Measurements from ENCODE around the gene SEC63. TPM values are rescaled to one million over a fixed set of nuclear protein-coding genes. Genes with fewer than 3 reads are reported as not detected.
A peak's percentile ranks its signal among the peaks of the same experiment; 100 is the strongest.

Gene SEC63
- total and polyA plus RNA-seq, 12 donors = 23.8 to 190 (median 64.1) TPM

- no peak for DNase-seq
- 77 to 86% (median 84%) methylated on average over 5 of the region's 5 CpGs for WGBS, 4 donors
- TF ChIP-seq, protein P1, sequence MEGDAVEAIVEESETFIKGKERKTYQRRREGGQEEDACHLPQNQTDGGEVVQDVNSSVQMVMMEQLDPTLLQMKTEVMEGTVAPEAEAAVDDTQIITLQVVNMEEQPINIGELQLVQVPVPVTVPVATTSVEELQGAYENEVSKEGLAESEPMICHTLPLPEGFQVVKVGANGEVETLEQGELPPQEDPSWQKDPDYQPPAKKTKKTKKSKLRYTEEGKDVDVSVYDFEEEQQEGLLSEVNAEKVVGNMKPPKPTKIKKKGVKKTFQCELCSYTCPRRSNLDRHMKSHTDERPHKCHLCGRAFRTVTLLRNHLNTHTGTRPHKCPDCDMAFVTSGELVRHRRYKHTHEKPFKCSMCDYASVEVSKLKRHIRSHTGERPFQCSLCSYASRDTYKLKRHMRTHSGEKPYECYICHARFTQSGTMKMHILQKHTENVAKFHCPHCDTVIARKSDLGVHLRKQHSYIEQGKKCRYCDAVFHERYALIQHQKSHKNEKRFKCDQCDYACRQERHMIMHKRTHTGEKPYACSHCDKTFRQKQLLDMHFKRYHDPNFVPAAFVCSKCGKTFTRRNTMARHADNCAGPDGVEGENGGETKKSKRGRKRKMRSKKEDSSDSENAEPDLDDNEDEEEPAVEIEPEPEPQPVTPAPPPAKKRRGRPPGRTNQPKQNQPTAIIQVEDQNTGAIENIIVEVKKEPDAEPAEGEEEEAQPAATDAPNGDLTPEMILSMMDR (IDR thresholded peaks at IDR 0.05) = no peak
- no peak for TF ChIP-seq POLR2A (IDR thresholded peaks at IDR 0.05)
- no peaks in the 10 kb centered on the region for H3K36me3 ChIP-seq (replicated peaks in 1 of 2)
- H3K27ac ChIP-seq = no peak overlapping the region
- intact Hi-C loops (cut with DNase I) = no loop called here
- H3K4me3 ChIP-seq = no peak overlapping the region
- no peaks in the 10 kb centered on the region for H3K4me1 ChIP-seq (replicated peaks in 1 of 2)
- H3K9me3 ChIP-seq (replicated peaks in 1 of 3) = no peaks in the 10 kb centered on the region
- peaks cover 4% of the 10 kb centered on the region for H3K27me3 ChIP-seq
These were observed 136.4 kb downstream of the SEC63 start for GRCh38 chr6:107821591-107821990.

- Histone ChIP-seq H3K36me3 (replicated peaks in 1 of 2) (no peaks in the 10 kb centered on the region), H3K27me3 (peaks cover 4% of the 10 kb centered on the region), H3K4me3 (no peak overlapping the region), H3K27ac (no peak overlapping the region), H3K9me3 (replicated peaks in 1 of 3) (no peaks in the 10 kb centered on the region), H3K4me1 (replicated peaks in 1 of 2) (no peaks in the 10 kb centered on the region)
- intact Hi-C loops (cut with DNase I) = no loop called here
- 40 to 44% (median 43%) methylated on average over 14 to 17 of the region's 17 CpGs for WGBS, 4 donors
- TF ChIP-seq, protein P1 (IDR thresholded peaks at IDR 0.05) = no peak
- TF ChIP-seq POLR2A (IDR thresholded peaks at IDR 0.05) = no peak
- no peak for DNase-seq
These were observed 137.4 kb downstream of the SEC63 start for GRCh38 chr6:107820338-107821261.

- peaks cover 4% of the 10 kb centered on the region for H3K27me3 ChIP-seq
- no peak for TF ChIP-seq POLR2A (IDR thresholded peaks at IDR 0.05)
- TF ChIP-seq, protein P1 (IDR thresholded peaks at IDR 0.05) = no peak
- H3K9me3 ChIP-seq (replicated peaks in 1 of 3) = no peaks in the 10 kb centered on the region
- H3K4me3 ChIP-seq = no peak overlapping the region
- no peak overlapping the region for H3K27ac ChIP-seq
- H3K36me3 ChIP-seq (replicated peaks in 1 of 2) = no peaks in the 10 kb centered on the region
- 56 to 68% (median 62%) methylated on average over 4 to 5 of the region's 5 CpGs for WGBS, 4 donors
- intact Hi-C loops (cut with DNase I) = no loop called here
- peak in 1 of 7 donors; percentile 77 for DNase-seq
- no peaks in the 10 kb centered on the region for H3K4me1 ChIP-seq (replicated peaks in 1 of 2)
These were observed 138.1 kb downstream of the SEC63 start for GRCh38 chr6:107819964-107820337.

DNA sequence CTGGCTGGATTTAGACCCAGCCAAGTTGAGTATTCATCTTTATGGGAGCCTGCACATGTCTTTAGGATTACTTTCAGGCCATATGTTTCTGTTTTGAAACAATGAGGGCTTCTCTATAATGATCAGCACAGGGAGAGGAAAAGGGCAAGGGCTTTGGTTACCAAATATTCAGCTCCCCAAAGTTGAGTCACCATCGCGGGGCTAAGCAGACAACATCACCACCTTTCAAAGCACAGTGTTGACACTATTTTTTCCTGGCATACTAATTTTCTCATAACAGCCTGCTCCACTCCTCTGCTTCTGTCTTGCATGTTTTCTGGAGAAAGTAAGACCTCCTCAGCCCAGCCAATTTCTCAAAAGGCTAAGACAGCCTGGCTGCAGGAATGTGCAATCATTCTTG is 138.8 kb downstream of the SEC63 start:
- Histone ChIP-seq H3K4me3 (no peak overlapping the region), H3K9me3 (replicated peaks in 1 of 3) (no peaks in the 10 kb centered on the region), H3K36me3 (replicated peaks in 1 of 2) (no peaks in the 10 kb centered on the region), H3K27ac (no peak overlapping the region), H3K4me1 (replicated peaks in 1 of 2) (no peaks in the 10 kb centered on the region), H3K27me3 (peaks cover 4% of the 10 kb centered on the region)
- intact Hi-C loops (cut with DNase I) = no loop called here
- TF ChIP-seq POLR2A (IDR thresholded peaks at IDR 0.05) = no peak
- TF ChIP-seq, protein P1 (IDR thresholded peaks at IDR 0.05) = no peak
- no peak for DNase-seq
- WGBS, 4 donors = 93 to 97% (median 95%) methylated on average over 2 of the region's 2 CpGs

Measured in adrenal gland (tissue), 12 donors.